ENCODE measurements around the gene LRRK2.
"Not testable (repeated sequence)": the region's sequence is repeated elsewhere in the genome, so short reads cannot be mapped to it uniquely, and the experiment has no call there.

DNA sequence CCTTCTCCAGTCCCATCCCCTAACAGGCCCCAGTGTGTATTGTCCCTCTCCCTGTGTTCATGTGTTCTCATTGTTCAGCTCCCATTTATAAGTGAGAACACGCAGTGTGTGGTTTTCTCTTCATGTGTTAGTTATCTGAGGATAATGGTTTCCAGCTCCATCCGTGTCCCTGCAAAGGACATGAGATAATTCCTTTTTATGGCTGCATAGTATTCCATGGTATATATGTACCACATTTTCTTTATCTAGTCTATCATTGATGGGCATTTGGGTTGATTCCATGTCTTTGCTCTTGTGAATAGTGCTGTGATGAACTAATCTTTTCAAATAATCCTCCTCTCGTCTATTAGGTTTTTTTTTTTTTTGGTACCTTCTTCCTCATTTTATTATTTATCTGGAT is 25.9 kb downstream of the LRRK2 start:
- TF ChIP-seq CTCF (conservative IDR thresholded peaks at IDR 0.05; ENCODE audit: low read length); EZH2phosphoT487 (IDR thresholded peaks at IDR 0.05; ENCODE audit: borderline replicate concordance, low read depth, low read length): not testable (repeated sequence)

All from OCI-LY7 (cell line).